HG02884 (cell line): ENCODE results near the gene PCDHA13.
"Not testable (repeated sequence)": the region's sequence is repeated elsewhere in the genome, so short reads cannot be mapped to it uniquely, and the experiment has no call there.

ENCODE experiments used
- ATAC-seq: cut with Tn5 transposase; IDR thresholded peaks from one replicate; pipeline ENCODE4 v1.9.1; 2021; ENCODE audit warnings: mild to moderate bottlenecking, moderate library complexity; ENCODE audit not compliant: unreplicated experiment

The PCDHA13 gene, protein sequence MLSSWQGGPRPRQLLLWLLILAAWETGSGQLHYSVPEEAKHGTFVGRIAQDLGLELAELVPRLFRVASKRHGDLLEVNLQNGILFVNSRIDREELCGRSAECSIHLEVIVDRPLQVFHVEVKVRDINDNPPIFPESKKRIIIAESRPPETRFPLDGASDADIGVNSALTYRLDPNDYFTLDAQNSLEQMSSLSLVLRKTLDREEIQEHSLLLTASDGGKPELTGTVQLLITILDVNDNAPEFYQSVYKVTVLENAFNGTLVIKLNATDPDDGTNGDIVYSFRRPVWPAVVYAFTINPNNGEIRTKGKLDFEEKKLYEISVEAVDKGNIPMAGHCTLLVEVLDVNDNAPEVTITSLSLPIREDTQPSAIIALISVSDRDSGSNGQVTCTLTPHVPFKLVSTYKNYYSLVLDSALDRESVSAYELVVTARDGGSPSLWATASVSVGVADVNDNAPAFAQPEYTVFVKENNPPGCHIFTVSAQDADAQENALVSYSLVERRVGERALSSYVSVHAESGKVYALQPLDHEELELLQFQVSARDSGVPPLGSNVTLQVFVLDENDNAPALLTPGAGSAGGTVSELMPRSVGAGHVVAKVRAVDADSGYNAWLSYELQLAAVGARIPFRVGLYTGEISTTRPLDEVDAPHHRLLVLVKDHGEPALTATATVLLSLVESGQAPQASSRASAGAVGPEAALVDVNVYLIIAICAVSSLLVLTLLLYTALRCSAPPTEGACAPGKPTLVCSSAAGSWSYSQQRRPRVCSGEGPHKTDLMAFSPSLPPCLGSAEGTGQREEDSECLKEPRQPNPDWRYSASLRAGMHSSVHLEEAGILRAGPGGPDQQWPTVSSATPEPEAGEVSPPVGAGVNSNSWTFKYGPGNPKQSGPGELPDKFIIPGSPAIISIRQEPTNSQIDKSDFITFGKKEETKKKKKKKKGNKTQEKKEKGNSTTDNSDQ

DNA sequence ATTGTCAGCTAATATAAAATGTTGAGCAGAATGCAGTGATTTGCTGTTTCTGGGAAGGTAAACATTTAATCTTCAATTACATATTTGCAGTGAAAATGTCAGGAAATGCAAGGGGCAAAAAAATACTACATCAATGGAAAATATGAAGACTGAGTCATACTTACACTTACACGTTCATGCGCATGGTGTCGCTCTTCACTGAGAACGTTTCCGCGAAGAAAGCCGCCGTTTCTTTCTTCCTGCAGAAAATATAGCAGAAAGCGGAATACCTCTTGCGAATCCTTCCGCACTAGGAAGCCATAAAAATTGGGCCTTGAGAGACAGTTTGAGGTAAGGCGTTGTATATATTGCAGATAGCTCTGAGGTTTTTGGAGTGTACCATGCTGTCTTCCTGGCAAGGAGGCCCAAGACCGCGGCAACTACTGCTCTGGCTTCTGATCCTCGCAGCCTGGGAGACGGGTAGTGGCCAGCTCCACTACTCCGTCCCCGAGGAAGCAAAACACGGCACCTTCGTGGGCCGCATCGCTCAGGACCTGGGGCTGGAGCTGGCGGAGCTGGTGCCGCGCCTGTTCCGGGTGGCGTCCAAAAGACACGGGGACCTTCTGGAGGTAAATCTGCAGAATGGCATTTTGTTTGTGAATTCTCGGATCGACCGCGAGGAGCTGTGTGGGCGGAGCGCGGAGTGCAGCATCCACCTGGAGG, at the start of gene PCDHA13:
TSS of gene PCDHA13 (plus strand) at position 236 of the 702 bp plus-strand sequence. CDS start at position 381, 145 bp downstream.
- ATAC-seq = no peak

DNA sequence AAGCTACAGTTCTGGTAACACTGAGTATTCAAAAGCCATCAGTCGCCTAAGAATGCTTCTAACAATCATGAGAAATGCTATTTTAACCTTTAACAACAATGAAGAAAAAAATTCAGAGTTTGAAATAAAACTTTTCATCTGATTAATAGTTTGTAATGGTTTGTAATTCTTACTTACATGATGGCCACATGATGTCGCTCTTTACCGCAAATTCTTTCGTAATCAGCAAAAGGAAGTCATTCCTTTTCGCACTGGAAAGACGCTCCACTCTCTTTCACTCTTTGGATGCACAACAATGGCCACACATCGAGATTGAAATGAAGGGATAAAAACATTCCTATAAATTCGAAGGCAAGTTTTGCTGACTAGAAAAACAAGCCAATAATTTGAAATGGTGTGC, 47.9 kb upstream of the PCDHA13 start, which contains the start of gene PCDHA7:
TSS of gene PCDHA7 (plus strand) at position 277 of the 400 bp plus-strand sequence. CDS start at position 392, 115 bp downstream.
- no peak for ATAC-seq

DNA sequence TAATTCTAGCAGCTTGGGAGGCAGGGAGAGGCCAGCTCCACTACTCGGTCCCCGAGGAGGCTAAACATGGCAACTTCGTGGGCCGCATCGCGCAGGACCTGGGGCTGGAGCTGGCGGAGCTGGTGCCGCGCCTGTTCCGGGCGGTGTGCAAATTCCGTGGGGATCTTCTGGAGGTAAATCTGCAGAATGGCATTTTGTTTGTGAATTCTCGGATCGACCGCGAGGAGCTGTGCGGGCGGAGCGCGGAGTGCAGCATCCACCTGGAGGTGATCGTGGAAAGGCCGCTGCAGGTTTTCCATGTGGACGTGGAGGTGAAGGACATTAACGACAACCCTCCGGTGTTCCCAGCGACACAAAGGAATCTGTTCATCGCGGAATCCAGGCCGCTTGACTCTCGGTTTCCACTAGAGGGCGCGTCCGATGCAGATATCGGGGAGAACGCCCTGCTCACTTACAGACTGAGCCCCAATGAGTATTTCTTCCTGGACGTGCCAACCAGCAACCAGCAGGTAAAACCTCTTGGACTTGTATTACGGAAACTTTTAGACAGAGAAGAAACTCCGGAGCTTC, 47.4 kb upstream of the PCDHA13 start:
- not testable (repeated sequence) for ATAC-seq

DNA sequence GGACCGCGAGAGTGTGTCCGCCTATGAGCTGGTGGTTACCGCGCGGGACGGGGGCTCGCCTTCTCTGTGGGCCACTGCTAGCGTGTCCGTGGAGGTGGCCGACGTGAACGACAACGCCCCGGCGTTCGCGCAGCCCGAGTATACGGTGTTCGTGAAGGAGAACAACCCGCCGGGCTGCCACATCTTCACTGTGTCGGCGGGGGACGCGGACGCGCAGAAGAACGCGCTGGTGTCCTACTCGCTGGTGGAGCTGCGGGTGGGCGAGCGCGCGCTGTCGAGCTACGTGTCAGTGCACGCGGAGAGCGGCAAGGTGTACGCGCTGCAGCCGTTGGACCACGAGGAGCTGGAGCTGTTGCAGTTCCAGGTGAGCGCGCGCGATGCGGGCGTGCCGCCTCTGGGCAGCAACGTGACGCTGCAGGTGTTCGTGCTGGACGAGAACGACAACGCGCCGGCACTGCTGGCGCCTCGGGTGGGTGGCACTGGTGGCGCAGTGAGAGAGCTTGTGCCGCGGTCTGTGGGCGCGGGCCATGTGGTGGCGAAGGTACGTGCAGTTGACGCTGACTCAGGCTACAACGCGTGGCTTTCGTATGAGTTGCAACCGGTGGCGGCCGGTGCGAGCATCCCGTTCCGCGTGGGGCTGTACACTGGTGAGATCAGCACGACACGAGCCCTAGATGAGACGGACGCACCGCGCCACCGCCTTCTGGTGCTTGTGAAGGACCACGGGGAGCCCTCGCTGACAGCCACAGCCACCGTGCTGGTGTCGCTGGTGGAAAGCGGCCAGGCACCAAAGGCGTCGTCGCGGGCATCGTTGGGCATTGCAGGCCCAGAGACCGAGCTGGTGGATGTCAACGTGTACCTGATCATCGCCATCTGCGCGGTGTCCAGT, 46.1 kb upstream of the PCDHA13 start:
- no peak for ATAC-seq

DNA sequence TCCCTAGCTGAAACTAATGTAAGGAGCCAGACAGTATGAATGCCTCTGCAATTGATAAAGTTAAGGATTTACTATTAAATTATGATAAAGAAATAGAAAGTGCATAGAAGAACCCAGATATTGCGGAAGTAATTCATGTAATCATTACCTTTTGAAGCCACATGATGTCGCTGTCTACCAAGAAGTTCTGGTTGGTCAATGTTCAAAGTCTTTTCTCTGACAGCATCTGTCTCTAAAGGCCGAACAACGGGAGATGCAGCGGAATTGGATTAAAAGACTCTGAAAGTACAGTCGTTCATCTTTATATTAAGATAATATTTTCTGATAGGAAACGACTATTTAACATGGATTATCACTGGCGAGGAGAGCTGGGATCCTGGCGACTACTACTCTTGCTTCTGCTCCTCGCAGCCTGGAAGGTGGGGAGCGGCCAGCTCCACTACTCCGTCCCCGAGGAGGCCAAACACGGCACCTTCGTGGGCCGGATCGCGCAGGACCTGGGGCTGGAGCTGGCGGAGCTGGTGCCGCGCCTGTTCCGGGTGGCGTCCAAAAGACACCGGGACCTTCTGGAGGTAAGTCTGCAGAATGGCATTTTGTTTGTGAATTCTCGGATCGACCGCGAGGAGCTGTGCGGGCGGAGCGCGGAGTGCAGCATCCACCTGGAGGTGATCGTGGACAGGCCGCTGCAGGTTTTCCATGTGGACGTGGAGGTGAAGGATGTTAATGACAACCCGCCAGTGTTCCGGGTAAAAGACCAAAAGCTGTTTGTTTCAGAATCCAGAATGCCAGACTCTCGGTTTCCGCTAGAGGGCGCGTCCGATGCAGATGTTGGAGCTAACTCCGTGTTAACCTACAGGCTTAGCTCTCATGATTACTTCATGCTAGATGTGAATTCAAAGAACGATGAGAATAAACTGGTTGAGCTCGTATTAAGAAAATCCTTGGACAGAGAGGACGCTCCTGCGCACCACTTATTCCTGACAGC, 40.7 kb upstream of the PCDHA13 start, which contains the start of gene PCDHA8:
TSS of gene PCDHA8 (plus strand) at position 210 of the 985 bp plus-strand sequence. CDS start at position 345, 135 bp downstream.
- ATAC-seq = no peak

DNA sequence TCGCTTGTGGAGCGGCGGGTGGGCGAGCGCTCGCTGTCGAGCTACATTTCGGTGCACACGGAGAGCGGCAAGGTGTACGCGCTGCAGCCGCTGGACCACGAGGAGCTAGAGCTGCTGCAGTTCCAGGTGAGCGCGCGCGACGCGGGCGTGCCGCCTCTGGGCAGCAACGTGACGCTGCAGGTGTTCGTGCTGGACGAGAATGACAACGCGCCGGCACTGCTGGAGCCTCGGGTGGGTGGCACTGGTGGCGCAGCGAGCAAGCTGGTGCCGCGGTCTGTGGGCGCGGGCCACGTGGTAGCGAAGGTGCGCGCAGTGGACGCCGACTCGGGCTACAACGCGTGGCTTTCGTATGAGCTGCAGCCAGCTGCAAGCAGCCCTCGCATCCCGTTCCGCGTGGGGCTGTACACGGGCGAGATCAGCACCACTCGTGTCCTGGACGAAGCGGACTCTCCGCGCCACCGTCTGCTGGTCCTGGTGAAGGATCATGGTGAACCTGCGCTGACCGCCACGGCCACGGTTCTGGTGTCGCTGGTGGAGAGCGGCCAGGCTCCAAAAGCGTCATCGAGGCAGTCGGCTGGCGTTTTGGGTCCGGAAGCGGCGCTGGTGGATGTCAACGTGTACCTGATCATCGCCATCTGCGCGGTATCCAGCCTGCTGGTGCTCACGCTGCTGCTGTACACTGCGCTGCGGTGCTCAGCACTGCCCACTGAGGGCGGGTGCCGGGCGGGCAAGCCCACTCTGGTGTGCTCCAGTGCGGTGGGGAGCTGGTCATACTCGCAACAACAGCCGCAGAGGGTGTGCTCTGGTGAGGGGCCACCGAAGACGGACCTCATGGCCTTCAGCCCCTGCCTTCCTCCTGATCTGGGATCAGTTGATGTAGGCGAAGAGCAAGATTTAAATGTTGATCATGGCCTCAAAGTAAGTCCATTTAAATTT, 38.9 kb upstream of the PCDHA13 start:
- ATAC-seq = no peak

DNA sequence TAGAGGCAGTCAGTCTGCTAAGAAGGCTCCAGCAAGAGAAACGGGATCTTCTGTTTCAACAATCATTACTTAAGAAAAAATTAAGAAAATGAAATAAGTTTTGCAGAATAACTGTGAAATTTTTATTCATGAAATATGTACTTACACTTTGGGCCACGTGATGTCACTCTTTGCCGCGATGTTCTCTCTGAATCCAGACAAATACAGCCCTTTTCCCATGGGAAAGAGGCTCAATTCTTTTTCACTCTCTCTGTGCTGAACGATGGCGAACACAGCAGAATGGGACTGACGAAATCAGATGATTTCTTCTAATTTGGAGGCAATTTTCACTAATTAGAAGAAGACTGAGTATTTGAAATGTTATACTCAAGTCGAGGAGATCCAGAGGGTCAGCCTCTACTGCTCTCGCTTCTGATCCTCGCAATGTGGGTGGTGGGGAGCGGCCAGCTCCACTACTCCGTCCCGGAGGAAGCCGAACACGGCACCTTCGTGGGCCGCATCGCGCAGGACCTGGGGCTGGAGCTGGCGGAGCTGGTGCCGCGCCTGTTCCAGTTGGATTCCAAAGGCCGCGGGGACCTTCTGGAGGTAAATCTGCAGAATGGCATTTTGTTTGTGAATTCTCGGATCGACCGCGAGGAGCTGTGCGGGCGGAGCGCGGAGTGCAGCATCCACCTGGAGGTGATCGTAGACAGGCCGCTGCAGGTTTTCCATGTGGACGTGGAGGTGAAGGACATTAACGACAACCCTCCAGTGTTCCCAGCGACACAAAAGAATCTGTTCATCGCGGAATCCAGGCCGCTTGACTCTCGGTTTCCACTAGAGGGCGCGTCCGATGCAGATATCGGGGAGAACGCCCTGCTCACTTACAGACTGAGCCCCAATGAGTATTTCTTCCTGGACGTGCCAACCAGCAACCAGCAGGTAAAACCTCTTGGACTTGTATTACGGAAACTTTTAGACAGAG, 33.5 kb upstream of the PCDHA13 start, which contains the start of gene PCDHA9:
TSS of gene PCDHA9 (plus strand) at position 244 of the 964 bp plus-strand sequence. CDS start at position 358, 114 bp downstream.
- not testable (repeated sequence) for ATAC-seq

DNA sequence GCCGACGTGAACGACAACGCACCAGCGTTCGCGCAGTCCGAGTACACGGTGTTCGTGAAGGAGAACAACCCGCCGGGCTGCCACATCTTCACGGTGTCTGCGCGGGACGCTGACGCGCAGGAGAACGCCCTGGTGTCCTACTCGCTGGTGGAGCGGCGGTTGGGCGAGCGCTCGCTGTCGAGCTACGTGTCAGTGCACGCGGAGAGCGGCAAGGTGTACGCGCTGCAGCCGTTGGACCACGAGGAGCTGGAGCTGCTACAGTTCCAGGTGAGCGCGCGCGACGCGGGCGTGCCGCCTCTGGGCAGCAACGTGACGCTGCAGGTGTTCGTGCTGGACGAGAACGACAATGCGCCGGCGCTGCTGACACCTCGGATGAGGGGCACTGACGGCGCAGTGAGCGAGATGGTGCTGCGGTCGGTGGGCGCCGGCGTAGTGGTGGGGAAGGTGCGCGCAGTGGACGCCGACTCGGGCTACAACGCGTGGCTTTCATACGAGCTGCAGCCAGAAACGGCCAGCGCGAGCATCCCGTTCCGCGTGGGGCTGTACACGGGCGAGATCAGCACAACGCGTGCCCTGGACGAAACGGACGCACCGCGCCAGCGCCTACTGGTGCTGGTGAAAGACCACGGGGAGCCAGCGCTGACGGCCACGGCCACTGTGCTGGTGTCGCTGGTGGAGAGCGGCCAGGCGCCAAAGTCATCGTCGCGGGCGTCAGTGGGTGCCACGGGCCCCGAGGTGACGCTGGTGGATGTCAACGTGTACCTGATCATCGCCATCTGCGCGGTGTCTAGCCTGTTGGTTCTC, 31.9 kb upstream of the PCDHA13 start:
- not testable (repeated sequence) for ATAC-seq

DNA sequence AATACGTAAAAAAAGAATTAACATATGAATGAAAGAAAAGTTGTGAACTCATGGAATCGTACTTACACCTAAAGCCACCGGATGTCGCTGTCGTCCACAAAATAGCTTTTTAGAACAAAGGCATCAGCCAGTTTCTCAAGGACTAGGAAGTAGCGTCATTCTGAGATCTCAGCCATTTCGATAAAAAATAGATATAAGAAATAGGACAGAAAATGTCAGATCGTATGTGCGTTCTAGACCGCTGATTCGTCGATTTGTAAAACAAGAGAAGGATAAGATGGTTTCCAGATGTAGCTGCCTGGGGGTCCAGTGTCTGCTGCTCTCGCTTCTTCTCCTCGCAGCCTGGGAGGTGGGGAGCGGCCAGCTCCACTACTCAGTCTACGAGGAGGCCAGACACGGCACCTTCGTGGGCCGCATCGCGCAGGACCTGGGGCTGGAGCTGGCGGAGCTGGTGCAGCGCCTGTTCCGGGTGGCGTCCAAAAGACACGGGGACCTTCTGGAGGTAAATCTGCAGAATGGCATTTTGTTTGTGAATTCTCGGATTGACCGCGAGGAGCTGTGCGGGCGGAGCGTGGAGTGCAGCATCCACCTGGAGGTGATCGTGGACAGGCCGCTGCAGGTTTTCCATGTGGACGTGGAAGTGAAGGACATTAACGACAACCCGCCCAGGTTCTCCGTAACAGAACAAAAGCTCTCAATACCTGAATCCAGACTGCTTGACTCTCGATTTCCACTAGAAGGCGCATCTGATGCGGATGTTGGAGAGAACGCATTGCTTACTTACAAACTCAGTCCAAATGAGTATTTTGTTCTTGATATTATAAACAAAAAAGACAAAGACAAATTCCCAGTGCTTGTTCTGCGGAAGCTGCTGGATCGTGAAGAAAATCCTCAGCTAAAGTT, 25.9 kb upstream of the PCDHA13 start, which contains the start of gene PCDHA10:
TSS of gene PCDHA10 (plus strand) at position 126 of the 903 bp plus-strand sequence. CDS start at position 278, 152 bp downstream.
- no peak for ATAC-seq

DNA sequence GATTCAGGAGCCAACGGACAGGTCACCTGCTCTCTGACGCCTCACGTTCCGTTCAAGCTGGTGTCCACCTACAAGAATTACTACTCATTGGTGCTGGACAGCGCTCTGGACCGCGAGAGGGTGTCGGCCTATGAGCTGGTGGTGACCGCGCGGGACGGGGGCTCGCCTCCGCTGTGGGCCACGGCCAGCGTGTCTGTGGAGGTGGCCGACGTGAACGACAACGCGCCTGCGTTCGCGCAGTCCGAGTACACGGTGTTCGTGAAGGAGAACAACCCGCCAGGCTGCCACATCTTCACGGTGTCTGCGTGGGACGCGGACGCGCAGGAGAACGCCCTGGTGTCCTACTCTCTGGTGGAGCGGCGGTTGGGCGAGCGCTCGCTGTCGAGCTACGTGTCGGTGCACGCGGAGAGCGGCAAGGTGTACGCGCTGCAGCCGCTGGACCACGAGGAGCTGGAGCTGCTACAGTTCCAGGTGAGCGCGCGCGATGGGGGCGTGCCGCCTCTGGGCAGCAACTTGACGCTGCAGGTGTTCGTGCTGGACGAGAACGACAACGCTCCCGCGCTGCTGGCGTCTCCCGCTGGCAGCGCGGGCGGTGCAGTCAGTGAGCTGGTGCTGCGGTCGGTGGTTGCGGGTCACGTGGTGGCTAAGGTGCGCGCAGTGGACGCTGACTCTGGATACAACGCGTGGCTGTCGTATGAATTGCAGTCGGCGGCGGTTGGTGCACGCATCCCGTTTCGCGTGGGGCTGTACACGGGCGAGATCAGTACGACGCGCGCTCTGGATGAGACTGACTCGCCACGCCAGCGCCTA, 24.5 kb upstream of the PCDHA13 start:
- no peak for ATAC-seq

DNA sequence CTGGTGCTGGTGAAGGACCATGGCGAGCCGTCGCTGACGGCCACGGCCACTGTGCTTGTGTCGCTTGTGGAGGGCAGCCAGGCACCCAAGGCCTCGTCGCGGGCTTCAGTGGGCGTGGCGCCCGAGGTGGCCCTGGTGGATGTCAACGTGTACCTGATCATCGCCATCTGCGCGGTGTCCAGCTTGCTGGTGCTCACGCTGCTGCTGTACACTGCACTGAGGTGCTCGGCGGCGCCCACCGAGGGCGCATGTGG, 24.0 kb upstream of the PCDHA13 start:
- ATAC-seq = no peak

DNA sequence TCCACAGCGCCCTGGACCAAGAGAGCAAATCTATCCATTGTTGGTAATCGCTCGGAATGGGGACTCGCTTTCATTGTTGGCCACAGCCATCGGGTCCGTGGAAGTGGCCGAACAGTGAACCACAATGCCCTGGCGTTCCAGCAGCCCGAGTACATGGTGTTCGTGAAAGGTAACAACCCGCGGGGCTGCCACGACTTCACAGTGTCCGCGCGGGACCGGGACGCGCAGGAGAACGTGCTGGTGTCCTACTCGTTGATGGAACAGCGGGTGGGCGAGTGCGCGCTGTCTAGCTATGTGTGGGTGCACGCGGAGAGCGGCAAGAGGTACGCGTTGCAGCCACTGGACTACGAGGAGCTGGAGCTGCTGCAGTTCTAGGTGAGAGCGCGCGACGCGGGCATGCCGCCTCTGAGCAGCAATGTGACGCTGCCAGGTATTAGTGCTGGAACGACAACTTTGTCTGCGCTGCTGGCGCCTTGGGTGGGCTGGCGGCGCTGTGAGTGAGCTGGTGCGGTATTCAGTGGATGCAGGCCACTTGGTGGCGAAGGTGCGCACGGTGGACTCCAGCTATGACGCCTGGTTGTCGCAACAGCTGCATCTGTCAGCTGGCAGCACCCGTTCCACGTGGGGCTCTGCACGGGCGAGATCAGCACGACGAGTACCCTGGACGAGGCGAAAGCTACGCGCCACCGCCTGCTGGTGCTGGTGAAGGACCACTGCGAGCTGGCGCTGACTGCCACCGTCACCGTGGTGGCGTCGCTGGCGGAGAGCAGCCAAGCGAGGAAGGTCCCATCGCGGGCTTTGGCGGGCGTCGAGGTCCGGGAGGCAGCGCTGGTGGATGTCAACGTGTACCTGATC, 19.3 kb upstream of the PCDHA13 start:
- no peak for ATAC-seq
